GM23338 (cell line): ENCODE results near the gene OVCH1. TPM values are rescaled to one million over a fixed set of nuclear protein-coding genes. Genes with fewer than 3 reads are reported as not detected.
A peak's percentile ranks its signal among the peaks of the same experiment; 100 is the strongest.

Experiments used
- ATAC-seq: fragments of 200-7000 bp; cut with Tn5 transposase; 3 replicates; pipeline ENCODE4 v1.9.1; 2020
- DNase-seq: peaks from one replicate; pipeline ENCODE4 v3.0.0-alpha.2; 2015; ENCODE audit warnings: low spot score
- H2AFZ ChIP-seq: fragments of 200-600 bp; sonication (generic); 2 replicates; pipeline ENCODE4 v1.8.0; 2016; ENCODE audit warnings: antibody characterized with exemption, mild to moderate bottlenecking, moderate library complexity
- H3F3A ChIP-seq: fragments of 200-600 bp; sonication (generic); replicated peaks from 2 replicates; pipeline ENCODE4 v1.8.0; 2017; ENCODE audit warnings: antibody characterized with exemption, mixed run types, low read depth
- H3K27ac ChIP-seq: fragments of 200-600 bp; sonication (generic); 2 replicates; pipeline ENCODE4 v1.6.1; 2016; ENCODE audit warnings: low read depth
- H3K27me3 ChIP-seq: fragments of 200-600 bp; sonication (generic); 2 replicates; pipeline ENCODE4 v1.8.0; 2016; ENCODE audit warnings: mild to moderate bottlenecking, mixed run types, moderate library complexity; ENCODE audit not compliant: insufficient read depth
- H3K36me3 ChIP-seq: fragments of 200-600 bp; sonication (generic); 2 replicates; pipeline ENCODE4 v1.8.0; 2016; ENCODE audit warnings: mild to moderate bottlenecking; ENCODE audit not compliant: insufficient read depth
- H3K4me1 ChIP-seq: fragments of 200-600 bp; sonication (generic); 2 replicates; pipeline ENCODE4 v1.8.0; 2016; ENCODE audit warnings: mild to moderate bottlenecking, moderate library complexity; ENCODE audit not compliant: insufficient read depth
- H3K4me2 ChIP-seq: fragments of 200-600 bp; sonication (generic); 2 replicates; pipeline ENCODE4 v1.7.1; 2017; ENCODE audit warnings: mixed run types
- H3K4me3 ChIP-seq: fragments of 200-600 bp; sonication (generic); 2 replicates; pipeline ENCODE4 v1.6.1; 2016; ENCODE audit warnings: mixed run types
- H3K79me2 ChIP-seq: fragments of 200-600 bp; sonication (generic); replicated peaks from 2 replicates; pipeline ENCODE4 v1.8.0; 2017; ENCODE audit warnings: mild to moderate bottlenecking; ENCODE audit not compliant: insufficient read depth
- H3K9me2 ChIP-seq: fragments of 200-600 bp; sonication (generic); 2 replicates; pipeline ENCODE4 v1.8.0; 2017; ENCODE audit not compliant: insufficient read depth
- H4K20me1 ChIP-seq: fragments of 200-600 bp; sonication (generic); replicated peaks from 2 replicates; pipeline ENCODE4 v1.8.0; 2017; ENCODE audit warnings: mild to moderate bottlenecking; ENCODE audit not compliant: insufficient read depth
- H3K27ac Mint-ChIP-seq: 2 replicates; pipeline ENCODE4 v1.8.0; 2020; ENCODE audit warnings: inconsistent platforms, mild to moderate bottlenecking, moderate library complexity, mixed read lengths
- H3K27me3 Mint-ChIP-seq: 3 replicates; pipeline ENCODE4 v1.8.0; 2022; ENCODE audit warnings: low read depth, mild to moderate bottlenecking, moderate library complexity, mixed read lengths, inconsistent platforms; ENCODE audit not compliant: insufficient read depth, poor library complexity
- H3K36me3 Mint-ChIP-seq: 3 replicates; pipeline ENCODE4 v1.8.0; 2021; ENCODE audit warnings: low read depth, mild to moderate bottlenecking, inconsistent platforms, moderate library complexity, mixed read lengths
- H3K4me1 Mint-ChIP-seq: 3 replicates; pipeline ENCODE4 v1.8.0; 2020; ENCODE audit warnings: mild to moderate bottlenecking, inconsistent platforms, mixed read lengths
- H3K4me3 Mint-ChIP-seq: 3 replicates; pipeline ENCODE4 v1.8.0; 2021; ENCODE audit warnings: moderate library complexity, mild to moderate bottlenecking, inconsistent platforms, mixed read lengths
- H3K9me3 Mint-ChIP-seq: 3 replicates; pipeline ENCODE4 v1.8.0; 2020; ENCODE audit warnings: moderate library complexity, mild to moderate bottlenecking, inconsistent platforms, mixed read lengths
- ETS1 ChIP-seq: IDR thresholded peaks from 2 replicates; pipeline ENCODE4 v1.6.1; 2016; ENCODE audit warnings: antibody characterized with exemption
- EZH2phosphoT487 ChIP-seq: fragments of 200-600 bp; sonication (generic); IDR thresholded peaks from one replicate; pipeline ENCODE4 v1.8.1; 2018; ENCODE audit warnings: antibody characterized with exemption; ENCODE audit not compliant: unreplicated experiment
- JUNB ChIP-seq: IDR thresholded peaks from one replicate; pipeline ENCODE4 v1.6.1; 2016; ENCODE audit warnings: antibody characterized with exemption; ENCODE audit not compliant: unreplicated experiment
- ZNF114 ChIP-seq: fragments of 250-450 bp; sonication (Bioruptor Pico); IDR thresholded peaks from 2 replicates; pipeline ENCODE4 v1.5.0; 2020; ENCODE audit warnings: mild to moderate bottlenecking, moderate library complexity
- polyA plus RNA-seq: library from polyadenylated mRNA; unstranded; fragments of >200 nt; fragmentation: Nextera tagmentation; extraction: Ambion mirVana; gene quantifications from 2 replicates; pipeline ENCODE4 v1.2.1, GENCODE V29; 2016
- total RNA-seq: library from RNA; depleted of rRNA; stranded (reverse); fragments of >200 nt; shearing (Covaris generic); gene quantifications from 2 replicates; pipeline ENCODE4 v1.2.3, GENCODE V29; 2014
- TF ChIP-seq, protein P1 (sequence below): fragments of 250-450 bp; sonication (Bioruptor Pico); IDR thresholded peaks from 2 replicates; pipeline ENCODE4 v1.5.0; 2020; ENCODE audit warnings: mild to moderate bottlenecking, moderate library complexity
- TF ChIP-seq, protein P2 (sequence below): IDR thresholded peaks from one replicate; pipeline ENCODE4 v1.6.1; 2018; ENCODE audit warnings: antibody characterized with exemption; ENCODE audit not compliant: unreplicated experiment

Gene OVCH1
- total and polyA plus RNA-seq, 2 experiments from 2014 or later = not detected

DNA sequence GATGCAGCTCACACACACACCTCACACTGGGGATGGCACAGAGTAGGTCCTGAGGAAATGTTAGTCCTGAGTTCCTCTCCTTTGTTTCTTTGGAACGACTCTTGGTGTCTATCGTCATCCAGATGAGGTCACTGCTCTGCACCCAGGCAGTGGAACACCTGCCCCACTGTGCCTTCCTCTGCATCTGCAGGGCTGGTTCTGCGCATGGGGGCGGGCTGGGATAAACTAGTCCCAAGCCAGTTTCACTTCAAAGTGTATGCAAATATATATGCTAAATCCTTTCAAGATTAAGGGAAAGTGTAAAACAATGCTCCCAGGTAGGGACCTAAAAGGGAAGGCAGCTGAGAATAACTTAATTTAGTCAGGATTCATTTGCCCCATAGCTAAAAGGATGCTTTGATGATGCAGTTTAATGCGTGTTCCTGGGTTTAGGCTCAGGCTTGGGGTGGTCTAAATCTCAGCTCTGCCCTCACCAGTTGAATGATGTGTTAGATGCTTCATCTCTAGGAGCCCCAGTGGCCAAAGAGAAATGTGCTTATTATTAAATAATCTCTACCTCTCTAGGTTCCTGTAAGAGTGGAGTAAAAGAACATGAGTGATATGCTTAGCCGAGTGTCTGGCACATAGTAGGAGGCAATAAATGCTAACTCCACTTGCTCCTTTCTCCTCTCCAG is 47.1 kb upstream of the OVCH1 start:
- peaks cover 10% of the 10 kb centered on the region; the same call in 2 of the 3 replicates for H3K36me3 Mint-ChIP-seq
- peak; percentile 71 for ATAC-seq

More for the DNA sequence above, 47.1 kb upstream of the OVCH1 start:
- no peaks in the 10 kb centered on the region for H3K9me3 Mint-ChIP-seq
- peaks cover 31% of the 10 kb centered on the region for H3K4me1 Mint-ChIP-seq
- Histone ChIP-seq H3K4me3 (no peak overlapping the region), H3K27ac (peak overlapping the region; percentile 63; the same call in 1 of the 2 replicates), H3K9me2 (no peaks in the 10 kb centered on the region), H3K36me3 (no peaks in the 10 kb centered on the region), H2AFZ (no peak overlapping the region), H3K4me1 (peaks cover 13% of the 10 kb centered on the region), H3K27me3 (no peaks in the 10 kb centered on the region), H4K20me1 (no peaks in the 10 kb centered on the region), H3K4me2 (no peak overlapping the region), H3F3A (no peaks in the 10 kb centered on the region), H3K79me2 (no peaks in the 10 kb centered on the region)
- no peak overlapping the region for H3K27ac Mint-ChIP-seq
- TF ChIP-seq ZNF114 (CRISPR knock-in tag) (no peak), ETS1 (no peak), JUNB (no peak), EZH2phosphoT487 (no peak)
- TF ChIP-seq, protein P1, sequence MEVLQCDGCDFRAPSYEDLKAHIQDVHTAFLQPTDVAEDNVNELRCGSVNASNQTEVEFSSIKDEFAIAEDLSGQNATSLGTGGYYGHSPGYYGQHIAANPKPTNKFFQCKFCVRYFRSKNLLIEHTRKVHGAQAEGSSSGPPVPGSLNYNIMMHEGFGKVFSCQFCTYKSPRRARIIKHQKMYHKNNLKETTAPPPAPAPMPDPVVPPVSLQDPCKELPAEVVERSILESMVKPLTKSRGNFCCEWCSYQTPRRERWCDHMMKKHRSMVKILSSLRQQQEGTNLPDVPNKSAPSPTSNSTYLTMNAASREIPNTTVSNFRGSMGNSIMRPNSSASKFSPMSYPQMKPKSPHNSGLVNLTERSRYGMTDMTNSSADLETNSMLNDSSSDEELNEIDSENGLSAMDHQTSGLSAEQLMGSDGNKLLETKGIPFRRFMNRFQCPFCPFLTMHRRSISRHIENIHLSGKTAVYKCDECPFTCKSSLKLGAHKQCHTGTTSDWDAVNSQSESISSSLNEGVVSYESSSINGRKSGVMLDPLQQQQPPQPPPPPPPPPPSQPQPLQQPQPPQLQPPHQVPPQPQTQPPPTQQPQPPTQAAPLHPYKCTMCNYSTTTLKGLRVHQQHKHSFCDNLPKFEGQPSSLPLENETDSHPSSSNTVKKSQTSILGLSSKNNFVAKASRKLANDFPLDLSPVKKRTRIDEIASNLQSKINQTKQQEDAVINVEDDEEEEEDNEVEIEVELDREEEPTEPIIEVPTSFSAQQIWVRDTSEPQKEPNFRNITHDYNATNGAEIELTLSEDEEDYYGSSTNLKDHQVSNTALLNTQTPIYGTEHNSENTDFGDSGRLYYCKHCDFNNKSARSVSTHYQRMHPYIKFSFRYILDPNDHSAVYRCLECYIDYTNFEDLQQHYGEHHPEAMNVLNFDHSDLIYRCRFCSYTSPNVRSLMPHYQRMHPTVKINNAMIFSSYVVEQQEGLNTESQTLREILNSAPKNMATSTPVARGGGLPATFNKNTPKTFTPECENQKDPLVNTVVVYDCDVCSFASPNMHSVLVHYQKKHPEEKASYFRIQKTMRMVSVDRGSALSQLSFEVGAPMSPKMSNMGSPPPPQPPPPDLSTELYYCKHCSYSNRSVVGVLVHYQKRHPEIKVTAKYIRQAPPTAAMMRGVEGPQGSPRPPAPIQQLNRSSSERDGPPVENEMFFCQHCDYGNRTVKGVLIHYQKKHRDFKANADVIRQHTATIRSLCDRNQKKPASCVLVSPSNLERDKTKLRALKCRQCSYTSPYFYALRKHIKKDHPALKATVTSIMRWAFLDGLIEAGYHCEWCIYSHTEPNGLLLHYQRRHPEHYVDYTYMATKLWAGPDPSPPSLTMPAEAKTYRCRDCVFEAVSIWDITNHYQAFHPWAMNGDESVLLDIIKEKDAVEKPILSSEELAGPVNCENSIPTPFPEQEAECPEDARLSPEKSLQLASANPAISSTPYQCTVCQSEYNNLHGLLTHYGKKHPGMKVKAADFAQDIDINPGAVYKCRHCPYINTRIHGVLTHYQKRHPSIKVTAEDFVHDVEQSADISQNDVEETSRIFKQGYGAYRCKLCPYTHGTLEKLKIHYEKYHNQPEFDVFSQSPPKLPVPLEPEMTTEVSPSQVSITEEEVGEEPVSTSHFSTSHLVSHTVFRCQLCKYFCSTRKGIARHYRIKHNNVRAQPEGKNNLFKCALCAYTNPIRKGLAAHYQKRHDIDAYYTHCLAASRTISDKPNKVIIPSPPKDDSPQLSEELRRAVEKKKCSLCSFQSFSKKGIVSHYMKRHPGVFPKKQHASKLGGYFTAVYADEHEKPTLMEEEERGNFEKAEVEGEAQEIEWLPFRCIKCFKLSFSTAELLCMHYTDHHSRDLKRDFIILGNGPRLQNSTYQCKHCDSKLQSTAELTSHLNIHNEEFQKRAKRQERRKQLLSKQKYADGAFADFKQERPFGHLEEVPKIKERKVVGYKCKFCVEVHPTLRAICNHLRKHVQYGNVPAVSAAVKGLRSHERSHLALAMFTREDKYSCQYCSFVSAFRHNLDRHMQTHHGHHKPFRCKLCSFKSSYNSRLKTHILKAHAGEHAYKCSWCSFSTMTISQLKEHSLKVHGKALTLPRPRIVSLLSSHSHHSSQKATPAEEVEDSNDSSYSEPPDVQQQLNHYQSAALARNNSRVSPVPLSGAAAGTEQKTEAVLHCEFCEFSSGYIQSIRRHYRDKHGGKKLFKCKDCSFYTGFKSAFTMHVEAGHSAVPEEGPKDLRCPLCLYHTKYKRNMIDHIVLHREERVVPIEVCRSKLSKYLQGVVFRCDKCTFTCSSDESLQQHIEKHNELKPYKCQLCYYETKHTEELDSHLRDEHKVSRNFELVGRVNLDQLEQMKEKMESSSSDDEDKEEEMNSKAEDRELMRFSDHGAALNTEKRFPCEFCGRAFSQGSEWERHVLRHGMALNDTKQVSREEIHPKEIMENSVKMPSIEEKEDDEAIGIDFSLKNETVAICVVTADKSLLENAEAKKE (CRISPR knock-in tag) = no peak
- TF ChIP-seq, protein P2, sequence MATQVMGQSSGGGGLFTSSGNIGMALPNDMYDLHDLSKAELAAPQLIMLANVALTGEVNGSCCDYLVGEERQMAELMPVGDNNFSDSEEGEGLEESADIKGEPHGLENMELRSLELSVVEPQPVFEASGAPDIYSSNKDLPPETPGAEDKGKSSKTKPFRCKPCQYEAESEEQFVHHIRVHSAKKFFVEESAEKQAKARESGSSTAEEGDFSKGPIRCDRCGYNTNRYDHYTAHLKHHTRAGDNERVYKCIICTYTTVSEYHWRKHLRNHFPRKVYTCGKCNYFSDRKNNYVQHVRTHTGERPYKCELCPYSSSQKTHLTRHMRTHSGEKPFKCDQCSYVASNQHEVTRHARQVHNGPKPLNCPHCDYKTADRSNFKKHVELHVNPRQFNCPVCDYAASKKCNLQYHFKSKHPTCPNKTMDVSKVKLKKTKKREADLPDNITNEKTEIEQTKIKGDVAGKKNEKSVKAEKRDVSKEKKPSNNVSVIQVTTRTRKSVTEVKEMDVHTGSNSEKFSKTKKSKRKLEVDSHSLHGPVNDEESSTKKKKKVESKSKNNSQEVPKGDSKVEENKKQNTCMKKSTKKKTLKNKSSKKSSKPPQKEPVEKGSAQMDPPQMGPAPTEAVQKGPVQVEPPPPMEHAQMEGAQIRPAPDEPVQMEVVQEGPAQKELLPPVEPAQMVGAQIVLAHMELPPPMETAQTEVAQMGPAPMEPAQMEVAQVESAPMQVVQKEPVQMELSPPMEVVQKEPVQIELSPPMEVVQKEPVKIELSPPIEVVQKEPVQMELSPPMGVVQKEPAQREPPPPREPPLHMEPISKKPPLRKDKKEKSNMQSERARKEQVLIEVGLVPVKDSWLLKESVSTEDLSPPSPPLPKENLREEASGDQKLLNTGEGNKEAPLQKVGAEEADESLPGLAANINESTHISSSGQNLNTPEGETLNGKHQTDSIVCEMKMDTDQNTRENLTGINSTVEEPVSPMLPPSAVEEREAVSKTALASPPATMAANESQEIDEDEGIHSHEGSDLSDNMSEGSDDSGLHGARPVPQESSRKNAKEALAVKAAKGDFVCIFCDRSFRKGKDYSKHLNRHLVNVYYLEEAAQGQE = no peak
- peaks cover 5% of the 10 kb centered on the region for H3K27me3 Mint-ChIP-seq
- H3K4me3 Mint-ChIP-seq = no peak overlapping the region
- DNase-seq = peak; percentile 45
